ENCODE measurements around the gene MROH7.
A peak's percentile ranks its signal among the peaks of the same experiment; 100 is the strongest.

MROH7 gene

GRCh38 chr1:54604572-54605370 is 36.8 kb upstream of the MROH7 start:
- H2BK15ac ChIP-seq (ENCODE audit: low read depth, poor library complexity, severe bottlenecking) = no peak overlapping the region
- no peak overlapping the region for H2BK12ac ChIP-seq (ENCODE audit: low read length in 2 of 2)
- no peak overlapping the region for H4K8ac ChIP-seq (ENCODE audit: low read length)
- H3K4me3 ChIP-seq (ENCODE audit: insufficient read depth in 1 of 2, low read depth in 1 of 2, low read length in 2 of 2) = no peak overlapping the region
- no peak overlapping the region for H3K4ac ChIP-seq (ENCODE audit: low read depth in 1 of 2, low read length in 2 of 2)
- no peak overlapping the region for H2BK120ac ChIP-seq (ENCODE audit: low read depth, low read length)
- no peak overlapping the region for H4K91ac ChIP-seq (ENCODE audit: low read length)
- H3K27ac ChIP-seq (ENCODE audit: low read length, poor library complexity, severe bottlenecking) = no peak overlapping the region
- WGBS = 96% methylated on average over 13 of the region's 13 CpGs
- no peak overlapping the region for H3K18ac ChIP-seq (ENCODE audit: low read depth in 1 of 2, low read length in 2 of 2)
- no peaks in the 10 kb centered on the region for H3K9me3 ChIP-seq (ENCODE audit: control insufficient read depth, low read length)
- H3K36me3 ChIP-seq (ENCODE audit: control insufficient read depth in 1 of 2, insufficient read depth in 2 of 2, low read depth in 1 of 2, low read length in 2 of 2) = no peaks in the 10 kb centered on the region
- no peak overlapping the region for H2BK5ac ChIP-seq (ENCODE audit: low read depth, low read length, poor library complexity, severe bottlenecking)
- H2AK5ac ChIP-seq (ENCODE audit: low read length, severe bottlenecking) = no peak overlapping the region
- H3K27me3 ChIP-seq (ENCODE audit: control insufficient read depth in 1 of 2, insufficient read depth in 1 of 2, low read length in 2 of 2) = no peaks in the 10 kb centered on the region
- no peak overlapping the region for H3K23ac ChIP-seq (ENCODE audit: low read length in 2 of 2)
- DNase-seq = no peak
- H2AFZ ChIP-seq (ENCODE audit: low read depth, low read length) = no peak overlapping the region
- peaks cover 47% of the 10 kb centered on the region for H3K4me1 ChIP-seq (ENCODE audit: control insufficient read depth, insufficient read depth, low read depth, low read length)
- no peaks in the 10 kb centered on the region for H3K79me1 ChIP-seq (replicated peaks; ENCODE audit: low read length, poor library complexity, severe bottlenecking)
- no peak overlapping the region for H3K9ac ChIP-seq (ENCODE audit: low read length)
- no peak overlapping the region for H3K4me2 ChIP-seq (ENCODE audit: low read length, poor library complexity, severe bottlenecking)
- no peak overlapping the region for H3K14ac ChIP-seq (ENCODE audit: low read length in 2 of 2)

DNA sequence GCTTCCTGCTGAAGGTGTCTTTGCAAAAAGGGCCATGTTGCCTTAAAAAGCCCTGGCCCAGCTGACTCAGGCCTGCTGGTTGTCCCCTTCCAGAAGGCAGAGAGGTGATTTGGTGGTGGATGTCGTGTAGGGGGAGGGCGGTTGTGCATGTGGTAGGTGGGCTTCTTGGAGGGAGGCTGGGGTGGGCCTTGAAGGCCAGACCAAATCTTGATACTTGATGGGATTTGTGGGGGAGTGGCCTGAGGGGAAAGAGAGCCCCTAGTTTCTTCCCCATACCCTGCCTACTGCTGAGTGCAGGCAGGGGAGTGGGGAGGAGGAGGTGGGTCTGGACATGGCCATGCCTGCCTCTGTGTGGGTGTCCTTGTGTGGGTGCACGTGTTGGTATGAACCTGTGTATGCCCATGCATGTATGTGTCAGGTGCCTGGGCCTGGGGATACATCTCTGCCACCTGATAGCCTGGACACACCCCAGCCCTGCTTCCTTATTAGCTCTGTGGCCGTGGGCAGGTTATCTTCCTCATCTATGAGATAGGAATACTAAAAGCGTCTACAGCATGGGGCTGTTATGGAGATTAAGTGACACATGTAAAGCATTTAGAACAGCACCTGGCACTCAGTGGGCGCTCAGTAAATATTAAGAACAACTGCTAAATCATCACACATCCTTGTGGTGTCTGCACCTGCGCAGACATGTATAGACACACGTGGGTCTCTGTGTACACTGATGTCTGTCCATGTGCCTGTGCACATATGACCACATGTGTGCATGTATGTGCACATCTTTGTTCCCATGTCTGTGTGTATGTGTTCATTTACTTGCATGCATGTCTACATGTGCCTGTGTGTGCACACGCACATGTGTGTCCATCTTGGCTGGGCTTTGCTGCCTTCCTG is 35.2 kb upstream of the MROH7 start:
- no peak overlapping the region for H3K18ac ChIP-seq (ENCODE audit: low read depth in 1 of 2, low read length in 2 of 2)
- H3K9ac ChIP-seq (ENCODE audit: low read length) = no peak overlapping the region
- H3K4me2 ChIP-seq (ENCODE audit: low read length, poor library complexity, severe bottlenecking) = no peak overlapping the region
- no peak overlapping the region for H2BK15ac ChIP-seq (ENCODE audit: low read depth, poor library complexity, severe bottlenecking)
- H3K79me1 ChIP-seq (replicated peaks; ENCODE audit: low read length, poor library complexity, severe bottlenecking) = no peaks in the 10 kb centered on the region
- no peaks in the 10 kb centered on the region for H3K27me3 ChIP-seq (ENCODE audit: control insufficient read depth in 1 of 2, insufficient read depth in 1 of 2, low read length in 2 of 2)
- WGBS = 98% methylated on average over 7 of the region's 9 CpGs
- H4K91ac ChIP-seq (ENCODE audit: low read length) = no peak overlapping the region
- no peak overlapping the region for H3K27ac ChIP-seq (ENCODE audit: low read length, poor library complexity, severe bottlenecking)
- peaks cover 51% of the 10 kb centered on the region for H3K4me1 ChIP-seq (ENCODE audit: control insufficient read depth, insufficient read depth, low read depth, low read length)
- H2BK120ac ChIP-seq (ENCODE audit: low read depth, low read length) = no peak overlapping the region
- H4K8ac ChIP-seq (ENCODE audit: low read length) = no peak overlapping the region
- no peak overlapping the region for H2AFZ ChIP-seq (ENCODE audit: low read depth, low read length)
- H2BK12ac ChIP-seq (ENCODE audit: low read length in 2 of 2) = no peak overlapping the region
- H2BK5ac ChIP-seq (ENCODE audit: low read depth, low read length, poor library complexity, severe bottlenecking) = no peak overlapping the region
- no peak overlapping the region for H2AK5ac ChIP-seq (ENCODE audit: low read length, severe bottlenecking)
- H3K9me3 ChIP-seq (ENCODE audit: control insufficient read depth, low read length) = no peaks in the 10 kb centered on the region
- no peak overlapping the region for H3K23ac ChIP-seq (ENCODE audit: low read length in 2 of 2)
- no peak overlapping the region for H3K4me3 ChIP-seq (ENCODE audit: insufficient read depth in 1 of 2, low read depth in 1 of 2, low read length in 2 of 2)
- no peak for DNase-seq
- H3K14ac ChIP-seq (ENCODE audit: low read length in 2 of 2) = no peak overlapping the region
- no peaks in the 10 kb centered on the region for H3K36me3 ChIP-seq (ENCODE audit: control insufficient read depth in 1 of 2, insufficient read depth in 2 of 2, low read depth in 1 of 2, low read length in 2 of 2)
- H3K4ac ChIP-seq (ENCODE audit: low read depth in 1 of 2, low read length in 2 of 2) = no peak overlapping the region

DNA sequence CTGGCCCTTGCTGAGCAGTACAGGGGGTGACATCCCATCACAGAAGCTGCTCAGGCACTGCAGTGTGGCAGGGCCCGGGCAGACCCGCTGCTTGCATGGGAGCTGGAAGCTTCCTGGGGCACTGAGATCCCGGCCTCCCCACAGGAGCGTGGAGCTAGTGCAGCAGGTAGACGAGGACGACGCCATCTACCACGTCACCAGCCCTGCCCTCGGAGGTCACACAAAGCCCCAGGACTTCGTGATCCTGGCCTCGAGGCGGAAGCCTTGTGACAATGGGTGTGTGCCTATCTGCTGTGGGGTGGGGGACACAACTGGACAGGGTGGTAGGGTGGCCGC is 34.6 kb upstream of the MROH7 start:
- Histone ChIP-seq H2AK5ac (ENCODE audit: low read length, severe bottlenecking) (no peak overlapping the region), H2BK5ac (ENCODE audit: low read depth, low read length, poor library complexity, severe bottlenecking) (no peak overlapping the region), H3K36me3 (ENCODE audit: control insufficient read depth in 1 of 2, insufficient read depth in 2 of 2, low read depth in 1 of 2, low read length in 2 of 2) (no peaks in the 10 kb centered on the region), H2AFZ (ENCODE audit: low read depth, low read length) (no peak overlapping the region), H3K9me3 (ENCODE audit: control insufficient read depth, low read length) (no peaks in the 10 kb centered on the region), H3K27me3 (ENCODE audit: control insufficient read depth in 1 of 2, insufficient read depth in 1 of 2, low read length in 2 of 2) (no peaks in the 10 kb centered on the region), H2BK12ac (ENCODE audit: low read length in 2 of 2) (no peak overlapping the region), H3K4me3 (ENCODE audit: insufficient read depth in 1 of 2, low read depth in 1 of 2, low read length in 2 of 2) (no peak overlapping the region), H4K91ac (ENCODE audit: low read length) (no peak overlapping the region), H3K14ac (ENCODE audit: low read length in 2 of 2) (no peak overlapping the region), H3K4me2 (ENCODE audit: low read length, poor library complexity, severe bottlenecking) (no peak overlapping the region), H2BK120ac (ENCODE audit: low read depth, low read length) (no peak overlapping the region), H3K18ac (ENCODE audit: low read depth in 1 of 2, low read length in 2 of 2) (no peak overlapping the region), H3K79me1 (replicated peaks; ENCODE audit: low read length, poor library complexity, severe bottlenecking) (no peaks in the 10 kb centered on the region), H3K4me1 (ENCODE audit: control insufficient read depth, insufficient read depth, low read depth, low read length) (peaks cover 49% of the 10 kb centered on the region), H2BK15ac (ENCODE audit: low read depth, poor library complexity, severe bottlenecking) (no peak overlapping the region), H3K23ac (ENCODE audit: low read length in 2 of 2) (no peak overlapping the region), H3K27ac (ENCODE audit: low read length, poor library complexity, severe bottlenecking) (no peak overlapping the region), H3K9ac (ENCODE audit: low read length) (no peak overlapping the region), H4K8ac (ENCODE audit: low read length) (no peak overlapping the region), H3K4ac (ENCODE audit: low read depth in 1 of 2, low read length in 2 of 2) (no peak overlapping the region)
- DNase-seq = no peak
- 95% methylated on average over 13 of the region's 13 CpGs for WGBS

DNA sequence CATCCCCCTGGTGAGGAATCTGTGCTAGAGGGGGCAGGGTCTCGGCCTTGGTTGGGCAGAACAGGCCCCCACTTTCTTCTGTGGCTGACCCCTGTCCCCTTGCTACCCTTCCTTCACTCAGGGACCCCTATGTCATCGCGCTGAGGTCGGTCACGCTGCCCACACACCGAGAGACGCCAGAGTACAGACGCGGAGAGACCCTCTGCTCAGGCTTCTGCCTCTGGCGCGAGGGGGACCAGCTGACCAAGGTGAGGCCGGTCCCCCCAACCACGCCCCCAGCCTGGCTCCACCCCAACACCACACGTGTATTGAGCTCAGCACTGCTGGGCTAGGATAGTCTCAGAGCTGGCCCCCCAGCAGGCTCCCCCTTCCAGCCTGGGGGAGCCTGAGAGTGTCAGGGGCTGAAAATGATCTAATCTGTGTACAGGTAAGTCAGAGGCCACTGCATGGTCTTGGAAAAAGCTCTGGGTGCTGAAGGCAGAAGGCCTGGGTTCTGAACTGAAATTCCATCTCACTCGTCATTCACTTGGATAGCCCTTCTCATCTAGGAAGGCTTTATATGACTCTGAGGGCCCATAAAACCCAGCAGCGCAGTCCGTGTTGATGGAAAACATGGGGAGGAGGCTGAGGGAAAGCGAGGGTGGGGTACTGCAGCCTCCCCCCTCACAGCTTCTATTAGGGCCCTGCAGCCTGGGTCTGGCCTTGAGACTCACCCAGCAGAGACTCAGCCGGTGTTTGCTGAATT is 33.6 kb upstream of the MROH7 start:
- Histone ChIP-seq H3K4ac (ENCODE audit: low read depth in 1 of 2, low read length in 2 of 2) (no peak overlapping the region), H3K4me2 (ENCODE audit: low read length, poor library complexity, severe bottlenecking) (no peak overlapping the region), H3K9me3 (ENCODE audit: control insufficient read depth, low read length) (no peaks in the 10 kb centered on the region), H3K4me1 (ENCODE audit: control insufficient read depth, insufficient read depth, low read depth, low read length) (peaks cover 42% of the 10 kb centered on the region), H2BK120ac (ENCODE audit: low read depth, low read length) (no peak overlapping the region), H3K27me3 (ENCODE audit: control insufficient read depth in 1 of 2, insufficient read depth in 1 of 2, low read length in 2 of 2) (no peaks in the 10 kb centered on the region), H3K27ac (ENCODE audit: low read length, poor library complexity, severe bottlenecking) (no peak overlapping the region), H2BK12ac (ENCODE audit: low read length in 2 of 2) (no peak overlapping the region), H3K36me3 (ENCODE audit: control insufficient read depth in 1 of 2, insufficient read depth in 2 of 2, low read depth in 1 of 2, low read length in 2 of 2) (no peaks in the 10 kb centered on the region), H3K18ac (ENCODE audit: low read depth in 1 of 2, low read length in 2 of 2) (no peak overlapping the region), H2BK15ac (ENCODE audit: low read depth, poor library complexity, severe bottlenecking) (no peak overlapping the region), H4K8ac (ENCODE audit: low read length) (no peak overlapping the region), H4K91ac (ENCODE audit: low read length) (no peak overlapping the region), H2BK5ac (ENCODE audit: low read depth, low read length, poor library complexity, severe bottlenecking) (no peak overlapping the region), H3K23ac (ENCODE audit: low read length in 2 of 2) (no peak overlapping the region), H2AK5ac (ENCODE audit: low read length, severe bottlenecking) (peak overlapping the region; percentile 38), H3K79me1 (replicated peaks; ENCODE audit: low read length, poor library complexity, severe bottlenecking) (no peaks in the 10 kb centered on the region), H3K9ac (ENCODE audit: low read length) (no peak overlapping the region), H3K4me3 (ENCODE audit: insufficient read depth in 1 of 2, low read depth in 1 of 2, low read length in 2 of 2) (no peak overlapping the region), H3K14ac (ENCODE audit: low read length in 2 of 2) (peak overlapping the region in 1 of 2 experiments; percentile 15), H2AFZ (ENCODE audit: low read depth, low read length) (no peak overlapping the region)
- DNase-seq = no peak
- WGBS = 86% methylated on average over 17 of the region's 19 CpGs

All from mesenchymal stem cell (in vitro differentiated cells and primary cell).